ENCODE measurements around the gene SNRNP200. TPM values are rescaled to one million over a fixed set of nuclear protein-coding genes. Genes with fewer than 3 reads are reported as not detected.
"Not testable (repeated sequence)": the region's sequence is repeated elsewhere in the genome, so short reads cannot be mapped to it uniquely, and the experiment has no call there.

SNRNP200 gene
- total RNA-seq, 2 donors from 2014 or later, result 84.8 to 94.7 TPM

DNA sequence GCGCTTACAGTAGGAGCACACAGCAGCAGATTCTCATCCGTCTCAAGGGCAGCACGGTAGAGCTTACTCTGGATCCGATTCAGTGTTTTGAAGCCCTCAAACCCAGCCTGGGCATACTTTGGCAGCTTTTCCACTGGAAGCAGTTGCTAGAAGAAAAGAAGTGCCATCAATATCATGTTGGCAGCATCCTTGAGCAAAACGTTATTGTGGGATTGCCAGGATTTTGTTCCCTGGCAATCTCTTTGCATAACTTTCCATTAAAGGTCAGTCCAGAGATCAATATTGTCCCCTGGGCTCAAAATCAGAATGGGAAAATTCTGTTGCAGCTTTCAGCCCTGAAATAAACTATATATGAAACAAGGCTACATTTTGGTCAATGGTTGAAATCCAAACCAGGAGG lies 8.4 kb downstream of the SNRNP200 start:
- ATAC-seq (no peak), DNase-seq (no peak)
- intact Hi-C loops (cut with DNase I, micrococcal nuclease), result no loop called here

DNA sequence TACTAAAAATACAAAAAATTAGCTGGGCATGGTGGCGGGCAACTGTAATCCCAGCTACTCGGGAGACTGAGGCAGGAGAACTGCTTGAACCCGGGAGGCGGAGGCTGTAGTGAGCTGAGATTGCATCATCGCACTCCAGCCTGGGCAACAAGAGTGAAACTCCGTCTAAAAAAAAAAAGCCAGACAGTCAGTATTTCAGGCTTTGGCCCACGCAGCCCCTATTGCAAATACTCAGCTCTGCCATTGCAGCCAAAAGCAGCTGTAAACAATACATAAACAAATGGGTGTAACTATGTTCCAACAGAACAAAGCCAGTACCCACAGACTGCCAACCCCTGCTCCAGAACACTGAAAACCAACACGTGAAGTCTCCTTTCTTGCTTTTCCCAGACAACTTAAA lies 11.1 kb downstream of the SNRNP200 start:
- intact Hi-C loops (cut with DNase I, micrococcal nuclease); DNase-seq; ATAC-seq: not testable (repeated sequence)

DNA sequence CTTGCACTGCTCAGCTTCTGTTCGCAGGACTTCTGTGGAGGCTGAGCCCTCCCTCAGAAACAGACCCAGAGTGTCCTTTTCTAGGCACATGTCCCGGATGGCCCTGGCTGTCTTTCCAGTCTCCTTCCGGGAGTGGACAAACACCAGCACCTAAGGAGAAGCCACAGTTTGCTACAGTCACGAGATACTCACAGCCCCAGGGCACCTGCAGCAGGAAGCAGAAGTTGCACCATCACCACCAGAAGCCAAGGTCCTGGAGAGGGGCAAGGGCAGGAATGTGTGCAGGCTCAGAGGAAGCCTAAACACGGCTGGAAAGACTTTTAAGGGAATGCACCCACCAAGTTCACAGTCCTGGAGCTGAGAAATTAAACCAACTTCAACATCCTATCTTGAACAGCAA lies 13.6 kb downstream of the SNRNP200 start:
- DNase-seq (no peak), ATAC-seq (no peak)
- intact Hi-C loops (cut with DNase I, micrococcal nuclease), result no loop called here

DNA sequence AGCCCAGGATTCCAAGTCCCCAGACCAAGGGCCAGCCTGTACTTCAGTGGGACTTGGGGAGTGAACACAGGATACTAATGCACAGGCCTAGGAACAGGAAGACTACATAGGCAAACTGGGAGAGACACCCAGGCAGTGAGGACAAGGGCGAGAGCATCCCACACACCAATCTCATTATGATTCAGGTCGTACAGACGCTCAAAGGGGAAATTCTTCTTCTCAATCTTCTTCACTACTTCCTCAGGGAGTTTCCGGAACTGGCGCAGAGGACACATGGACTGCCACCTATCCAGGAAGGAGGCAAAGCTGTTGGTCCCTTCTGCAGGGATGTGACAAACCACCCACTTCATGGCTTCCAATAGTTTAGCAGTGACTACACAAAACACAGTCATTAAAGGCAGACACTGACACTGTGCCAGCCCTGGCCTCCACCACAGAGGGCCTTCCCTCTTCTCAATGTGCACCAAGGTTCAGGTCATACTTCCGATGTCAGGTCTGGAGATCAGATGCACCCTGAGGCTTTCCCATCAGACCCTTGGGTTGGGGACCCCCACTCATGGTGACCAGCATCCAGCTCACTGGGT lies 18.0 kb downstream of the SNRNP200 start:
- intact Hi-C loops (cut with DNase I, micrococcal nuclease), result no loop called here
- no peak for ATAC-seq
- DNase-seq, result no peak

DNA sequence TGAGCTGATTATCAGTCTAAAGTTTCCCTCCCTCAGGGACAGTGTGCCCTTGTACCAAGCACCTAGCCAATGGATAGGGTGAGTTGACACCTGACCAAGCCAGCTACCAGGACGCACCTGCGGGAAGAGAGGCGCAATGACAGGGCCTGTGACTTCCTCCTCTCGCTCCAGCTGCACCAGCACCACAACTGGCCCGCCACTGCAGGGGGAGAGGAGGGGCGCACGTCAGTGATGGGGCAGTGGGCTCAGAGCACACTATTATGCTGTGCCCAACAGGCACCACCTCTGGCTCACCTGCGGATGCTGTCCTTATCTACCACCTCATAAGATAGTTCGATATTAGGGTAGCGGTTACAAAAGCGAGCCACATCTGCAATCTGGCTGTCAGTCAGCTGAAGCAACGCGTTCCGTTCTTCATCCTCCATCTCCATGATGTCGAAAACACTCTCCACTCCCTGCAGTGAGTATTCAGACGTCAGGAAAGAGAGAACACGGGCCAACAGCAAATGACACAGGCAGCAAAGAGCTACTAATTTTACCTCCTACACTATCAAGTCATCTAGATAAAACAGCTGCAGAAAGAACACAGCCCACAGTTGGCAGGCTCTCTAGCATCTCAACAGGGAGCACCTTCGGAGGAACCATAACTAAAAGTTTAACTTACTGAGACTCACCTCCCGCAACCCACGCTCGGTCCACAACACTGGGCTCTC lies 28.4 kb downstream of the SNRNP200 start:
- intact Hi-C loops (cut with DNase I, micrococcal nuclease), result no loop called here
- DNase-seq (no peak), ATAC-seq (no peak)

DNA sequence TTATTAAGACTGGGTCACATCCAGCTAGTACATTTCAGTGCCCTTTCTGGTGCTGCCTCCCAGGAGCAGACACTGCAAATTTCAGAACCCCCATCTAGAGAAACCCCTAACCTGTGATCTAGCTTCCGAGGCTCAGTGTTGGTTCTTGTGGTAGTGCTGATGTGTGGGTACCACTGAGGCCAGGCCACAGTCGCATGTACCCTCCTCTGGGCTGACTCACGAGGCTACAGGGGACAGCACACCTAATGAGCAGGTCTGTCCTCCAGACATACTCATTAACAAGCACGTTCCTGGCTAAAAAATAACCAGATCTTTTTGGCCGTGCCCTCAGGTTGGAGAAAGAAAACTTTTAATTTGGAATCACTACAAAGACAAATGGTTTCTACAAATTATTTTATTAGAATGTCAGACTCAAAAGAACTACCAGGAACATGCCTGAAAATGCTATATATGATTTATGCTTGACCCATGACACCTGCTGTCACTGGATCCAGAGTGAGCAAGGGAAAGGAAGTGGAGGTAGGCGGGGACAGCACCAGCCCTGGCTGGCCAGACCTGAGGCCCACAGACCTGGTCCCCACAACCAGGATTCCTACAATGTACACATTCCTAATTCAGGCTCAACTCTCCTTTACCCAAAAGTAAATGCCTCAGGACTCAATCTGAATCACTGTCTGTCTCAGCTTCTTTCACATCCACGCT lies 30.8 kb downstream of the SNRNP200 start:
- ATAC-seq (peak; percentile 27), DNase-seq (no peak)
- intact Hi-C loops (cut with DNase I, micrococcal nuclease), result no loop called here

DNA sequence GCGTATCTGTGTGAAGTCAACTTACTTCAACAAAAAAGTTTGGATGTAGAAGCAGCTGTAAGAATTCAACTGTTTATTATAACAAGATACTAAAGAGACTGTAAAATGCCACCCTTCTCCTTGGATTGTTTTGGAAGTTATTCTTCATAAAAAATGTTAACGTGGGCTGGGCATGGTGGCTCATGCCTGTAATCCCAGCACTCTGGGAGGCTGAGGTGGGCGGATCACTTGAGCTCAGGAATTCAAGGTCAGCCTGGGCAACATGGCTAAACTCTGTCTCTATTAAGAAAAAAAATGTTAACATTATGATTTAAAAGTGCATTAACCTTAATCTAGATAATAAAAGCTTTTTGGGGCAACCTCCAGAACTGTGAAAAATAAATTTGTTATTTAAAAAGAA lies 31.6 kb downstream of the SNRNP200 start:
- ATAC-seq (no peak), DNase-seq (no peak)
- intact Hi-C loops (cut with DNase I, micrococcal nuclease), result no loop called here

DNA sequence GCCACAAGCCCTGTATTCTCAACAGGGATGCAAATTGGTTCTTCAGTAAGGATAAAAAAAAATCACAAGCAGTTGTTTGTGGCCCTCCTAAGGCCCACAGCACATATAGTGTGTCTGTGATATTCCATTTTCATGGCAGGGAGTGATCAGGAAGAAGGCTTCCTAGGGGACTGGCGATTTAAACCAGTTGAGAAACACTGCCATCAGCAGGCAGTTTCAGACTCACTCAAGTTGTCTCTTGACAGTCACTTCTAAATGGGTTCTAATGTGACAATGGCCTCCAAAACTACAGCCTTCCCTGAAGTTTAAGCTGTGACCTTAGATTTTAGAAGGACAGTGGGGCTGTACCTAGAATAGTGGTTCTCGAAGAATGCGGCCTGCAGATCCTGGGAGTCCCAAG lies 33.4 kb downstream of the SNRNP200 start:
- intact Hi-C loops (cut with DNase I, micrococcal nuclease), result no loop called here
- peak; percentile 24 for ATAC-seq
- DNase-seq, result no peak

DNA sequence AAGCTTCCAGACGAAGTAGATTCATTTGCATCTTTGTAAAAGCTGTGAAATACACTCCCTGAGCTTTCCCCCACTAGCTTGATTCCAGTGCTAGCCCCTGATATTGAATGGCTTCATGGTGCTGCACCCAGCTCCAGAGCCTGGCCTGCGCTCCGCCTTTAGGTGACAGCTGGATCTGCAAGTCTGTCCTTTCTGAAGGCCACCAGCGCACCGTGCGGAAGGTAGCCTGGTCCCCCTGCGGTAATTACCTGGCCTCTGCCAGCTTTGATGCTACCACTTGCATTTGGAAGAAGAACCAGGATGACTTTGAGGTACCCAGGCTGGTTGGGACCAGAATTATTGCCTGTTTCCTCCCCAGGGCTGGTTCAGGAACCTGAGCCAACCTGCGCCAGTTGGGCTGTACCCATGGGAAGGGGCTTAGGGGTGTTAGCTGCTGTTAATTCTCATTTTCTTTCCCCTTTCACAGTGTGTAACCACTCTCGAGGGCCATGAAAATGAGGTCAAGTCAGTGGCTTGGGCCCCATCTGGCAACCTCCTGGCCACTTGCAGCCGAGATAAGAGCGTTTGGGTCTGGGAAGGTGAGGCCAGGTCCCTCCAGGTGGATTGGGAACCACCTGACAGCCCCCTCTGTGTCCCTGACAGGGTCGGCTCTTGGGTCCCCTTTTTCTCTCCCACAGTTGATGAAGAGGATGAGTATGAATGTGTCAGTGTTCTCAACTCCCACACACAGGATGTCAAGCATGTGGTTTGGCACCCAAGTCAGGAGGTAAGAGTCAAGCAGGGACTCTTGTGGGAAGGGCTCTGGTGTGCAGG lies 38.0 kb downstream of the SNRNP200 start:
- peak; percentile 52 to 65 for DNase-seq
- intact Hi-C loops (cut with DNase I, micrococcal nuclease), result no loop called here
- ATAC-seq, result peak; percentile 13

DNA sequence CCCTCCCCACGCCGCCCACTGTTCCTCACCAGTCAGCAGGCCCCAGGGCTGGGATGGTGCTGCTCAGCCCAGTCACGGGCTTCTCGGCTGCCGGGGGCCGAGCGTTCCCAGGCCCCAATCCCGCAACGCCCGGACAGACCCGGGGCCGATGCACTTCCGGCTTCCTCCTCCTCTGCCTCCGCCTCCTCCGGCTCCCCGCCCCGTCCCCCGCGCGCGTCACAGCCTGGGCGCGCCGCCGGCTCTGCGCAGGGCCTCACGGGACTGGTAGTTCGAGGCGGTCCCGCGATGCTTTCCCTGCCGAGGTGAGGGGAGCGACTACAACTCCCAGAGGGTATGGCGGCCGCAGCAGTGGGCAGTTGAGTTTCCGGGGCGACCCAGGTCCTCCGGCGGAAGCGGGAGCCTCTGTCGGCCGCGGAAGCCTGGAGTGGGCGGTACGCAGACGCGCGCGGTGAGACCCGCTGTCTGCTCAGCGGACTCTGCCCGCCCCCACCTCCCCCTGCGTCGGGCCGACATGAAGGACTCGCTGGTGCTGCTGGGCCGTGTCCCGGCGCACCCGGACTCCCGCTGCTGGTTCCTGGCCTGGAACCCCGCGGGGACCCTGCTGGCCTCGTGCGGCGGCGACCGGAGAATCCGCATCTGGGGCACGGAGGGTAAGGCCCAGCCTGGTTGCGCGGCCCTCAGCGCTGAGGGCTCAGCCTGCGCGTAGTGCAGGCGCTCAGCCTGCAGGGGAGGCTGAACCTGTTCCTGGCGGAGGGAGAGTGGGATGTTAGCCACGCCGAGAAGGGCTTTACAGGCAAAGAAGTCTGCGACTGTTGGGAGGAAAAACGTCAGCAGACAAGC lies 39.3 kb downstream of the SNRNP200 start, which contains the start of the genes CIAO1 and TMEM127:
Gene CIAO1, plus strand, starts transcription at position 386 of the 840 bp plus-strand sequence. Its CDS starts 126 bp downstream, at position 512.
Gene TMEM127, minus strand, starts transcription at position 158 of the 840 bp plus-strand sequence. CDS start 616 bp downstream, outside the sequence.
- ATAC-seq, result peak; percentile 90
- peak; percentile 97 to 99 for DNase-seq
- intact Hi-C loops (cut with DNase I, micrococcal nuclease), result no loop called here

DNA sequence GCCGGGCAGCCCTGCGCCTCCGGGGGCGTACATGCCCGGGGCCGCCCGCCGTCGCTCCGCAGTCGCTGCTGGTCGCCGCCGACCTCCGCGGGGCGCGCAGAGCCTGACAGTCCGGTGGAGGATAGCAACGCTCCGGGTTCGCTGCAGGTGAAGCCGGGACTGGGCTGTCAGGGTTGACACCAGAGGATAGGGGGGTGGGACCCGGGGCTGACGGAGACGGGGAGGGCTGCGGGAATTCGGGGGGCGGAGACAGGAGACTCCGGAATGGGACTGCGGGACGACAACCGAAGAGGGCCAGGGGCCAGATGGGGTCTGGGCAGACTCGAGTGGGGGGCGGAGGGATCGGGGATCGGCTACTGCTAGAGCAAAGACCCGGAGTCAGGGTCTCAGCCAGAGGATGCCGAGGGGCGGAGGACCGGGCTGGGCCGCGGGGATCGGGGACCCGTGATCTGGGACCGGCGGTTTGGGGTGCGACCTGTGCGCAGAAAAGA lies 40.0 kb downstream of the SNRNP200 start:
- peak in 1 of 2 donors; percentile 72 for DNase-seq
- ATAC-seq, result peak; percentile 12
- intact Hi-C loops (cut with DNase I, micrococcal nuclease), result no loop called here

DNA sequence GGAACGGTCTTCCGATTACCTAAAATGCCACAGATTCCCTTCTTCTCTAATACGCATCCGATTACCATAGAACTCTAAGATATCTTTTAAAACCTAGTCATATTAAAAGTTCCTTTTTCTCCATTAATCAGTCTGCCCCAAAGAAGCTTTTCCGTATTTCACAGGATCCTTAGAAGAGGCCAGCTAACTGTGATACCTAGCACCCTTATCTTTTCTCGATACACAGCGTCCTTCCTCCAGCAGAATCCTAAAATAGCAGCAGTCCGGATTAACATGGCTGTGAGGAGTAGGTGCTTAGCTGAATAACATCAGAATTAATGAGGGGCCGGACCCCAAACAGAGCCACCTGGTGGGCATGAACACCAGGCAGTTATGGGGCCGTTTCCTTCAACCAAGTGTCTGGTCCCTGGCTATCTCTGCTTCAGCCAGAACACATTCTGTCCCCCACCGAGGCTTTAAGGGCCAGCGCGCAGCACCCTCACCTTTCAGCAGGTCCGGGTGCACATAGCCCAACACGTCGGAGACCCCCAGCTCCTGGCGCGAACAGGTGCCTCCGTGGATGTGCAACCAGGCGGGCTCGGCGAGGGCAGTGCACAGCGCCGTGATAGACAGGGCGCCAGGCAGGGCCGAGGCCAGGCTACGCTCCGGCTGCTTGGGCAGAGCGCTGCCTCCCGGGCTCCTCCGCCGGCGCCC lies 40.5 kb downstream of the SNRNP200 start:
- intact Hi-C loops (cut with DNase I, micrococcal nuclease), result no loop called here
- ATAC-seq (no peak), DNase-seq (peak in 1 of 2 donors; percentile 46)

DNA sequence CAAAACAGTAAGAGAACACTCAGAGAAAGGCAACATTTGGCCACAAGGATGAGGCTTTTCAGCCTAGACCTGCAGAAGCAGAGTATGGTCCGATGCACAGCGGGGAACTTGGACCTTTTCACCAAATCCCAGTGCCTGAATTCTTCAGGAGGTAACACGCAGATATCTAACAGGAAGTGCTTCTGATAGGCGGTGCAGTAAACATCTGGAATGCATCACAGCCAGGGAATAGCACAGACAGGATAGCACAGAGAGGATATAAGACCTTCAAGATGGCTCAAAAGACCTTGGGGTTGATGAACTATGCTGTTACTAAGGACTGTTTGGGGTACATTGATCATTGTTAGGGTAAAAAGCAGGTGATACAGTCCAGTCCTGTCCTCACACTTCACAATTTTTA lies 41.3 kb downstream of the SNRNP200 start:
- DNase-seq, result no peak
- intact Hi-C loops (cut with DNase I, micrococcal nuclease), result no loop called here
- ATAC-seq, result no peak

DNA sequence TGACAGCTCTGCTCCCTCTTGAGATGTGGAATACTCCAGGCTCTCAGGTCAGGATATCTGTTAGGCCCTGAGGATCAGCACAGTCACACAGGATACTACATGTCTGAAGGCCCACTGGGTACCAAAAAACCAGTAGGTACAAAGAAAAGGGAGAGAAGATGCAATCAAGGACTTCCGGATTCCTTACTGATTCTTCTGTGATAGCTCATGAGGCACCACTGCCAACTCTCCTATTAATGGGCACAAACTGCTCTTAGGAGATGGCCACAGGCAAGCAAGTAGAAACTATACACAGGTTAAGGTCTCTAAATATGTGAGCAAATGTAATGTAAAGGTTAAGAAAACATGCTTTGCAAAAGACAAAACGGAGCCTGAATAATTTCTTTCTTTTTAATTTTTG lies 43.0 kb downstream of the SNRNP200 start:
- no peak for ATAC-seq

DNA sequence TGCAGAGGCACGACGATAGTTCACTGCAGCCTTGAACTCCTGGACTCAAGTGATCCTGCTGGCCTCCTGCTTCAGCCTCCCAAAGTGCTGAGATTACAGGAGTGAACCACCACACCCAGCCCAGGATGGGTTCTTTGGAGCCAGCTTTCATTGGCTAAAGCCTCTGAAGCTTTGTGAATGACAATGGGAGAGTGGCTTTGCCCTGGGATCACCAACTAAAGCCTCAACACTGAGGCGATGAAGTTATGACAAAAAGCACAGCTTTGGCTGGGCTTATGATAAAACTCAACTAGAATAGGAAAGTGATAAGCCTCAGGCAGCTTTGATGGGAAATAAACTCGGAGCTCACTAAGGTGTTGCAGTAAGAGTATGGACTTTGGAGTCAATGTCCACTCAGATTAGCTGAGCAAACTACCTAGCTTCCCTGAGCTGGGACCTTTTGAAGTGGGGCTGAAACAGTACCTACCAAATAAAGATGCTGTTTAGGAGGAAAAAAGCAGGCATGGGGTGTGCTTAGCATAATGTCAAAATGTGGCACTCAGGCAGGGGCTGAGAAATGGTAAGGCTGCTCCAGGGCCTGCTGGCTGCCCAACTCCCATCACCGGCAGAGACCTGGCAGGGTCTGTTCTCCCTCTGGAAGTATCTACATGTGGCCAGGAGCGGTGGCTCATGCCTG lies 43.9 kb downstream of the SNRNP200 start:
- ATAC-seq (peak; percentile 12), DNase-seq (no peak)
- intact Hi-C loops (cut with DNase I, micrococcal nuclease), result no loop called here

More for the DNA sequence above, 43.0 kb downstream of the SNRNP200 start:
- no peak for DNase-seq
- intact Hi-C loops (cut with DNase I, micrococcal nuclease), result no loop called here

DNA sequence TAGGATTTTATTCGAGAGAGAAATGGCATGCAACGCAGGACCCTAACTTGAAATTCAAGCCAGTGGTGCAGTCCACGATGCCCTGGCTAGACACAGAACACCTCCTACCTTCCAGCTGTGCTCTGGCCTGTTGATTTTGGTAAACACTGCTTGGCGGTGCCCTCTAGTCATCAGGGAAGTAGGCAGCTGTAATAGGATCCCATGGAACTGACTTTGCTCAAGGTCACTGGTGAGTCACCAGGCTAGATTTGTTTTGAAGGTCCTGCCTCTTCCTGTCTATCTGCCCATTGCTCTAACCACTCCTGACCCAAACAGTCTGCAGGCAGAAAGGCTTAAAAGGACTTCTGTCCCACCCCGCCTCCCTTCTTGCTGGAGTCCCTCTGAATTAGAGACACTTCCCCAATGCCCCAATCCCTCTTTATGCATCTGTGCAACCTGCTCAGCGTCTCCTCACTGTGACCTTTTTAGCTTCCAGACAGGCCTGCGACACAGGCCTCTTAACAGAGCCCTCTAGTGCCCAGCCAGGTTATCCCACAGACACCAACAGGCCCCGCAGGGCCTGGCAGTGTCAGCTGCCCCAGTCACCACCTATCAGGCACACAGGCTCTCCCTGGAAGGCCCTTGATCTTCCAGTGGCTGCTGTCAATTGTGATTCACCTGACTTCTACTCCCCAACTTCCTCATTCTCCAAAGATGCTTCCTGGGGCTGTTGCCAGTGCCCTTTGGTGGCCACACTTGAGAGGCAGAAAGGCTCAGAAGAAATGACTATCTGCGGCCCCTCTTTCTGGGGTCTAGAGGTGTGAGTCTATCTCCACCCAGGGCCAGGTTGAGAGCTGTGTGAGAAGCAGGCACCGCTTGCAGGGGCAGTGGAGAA lies 44.7 kb downstream of the SNRNP200 start:
- intact Hi-C loops (cut with DNase I, micrococcal nuclease), result no loop called here

More for the DNA sequence above, 44.7 kb downstream of the SNRNP200 start:
- DNase-seq, result peak; percentile 64 to 85
- peak; percentile 72 for ATAC-seq
